Renal cortex interstitium (tissue), 15 donors: ENCODE measurements around the gene DHDDS. TPM values are rescaled to one million over a fixed set of nuclear protein-coding genes. Genes with fewer than 3 reads are reported as not detected.
A peak's percentile ranks its signal among the peaks of the same experiment; 100 is the strongest.
"Not testable (repeated sequence)": the region's sequence is repeated elsewhere in the genome, so short reads cannot be mapped to it uniquely, and the experiment has no call there.

ENCODE experiments used
- DNase-seq, 11 donors: peaks; one replicate each; pipeline ENCODE4 v3.0.0-alpha.2; 2013; ENCODE audit warnings: low read depth in 9 of 11, low spot score in 4 of 11; ENCODE audit errors: extremely low read depth in 1 of 11
- long read RNA-seq, 16 experiments: transcript quantifications; one replicate each; lab custom pipeline, GENCODE V29; 2026
- polyA plus RNA-seq, 3 donors: library from polyadenylated mRNA; unstranded; fragments of 120-200 nt; gene quantifications; one replicate each; pipeline ENCODE4 v1.2.1, GENCODE V29; 2013; ENCODE audit not compliant: insufficient read length in 3 of 3

DHDDS gene, protein sequence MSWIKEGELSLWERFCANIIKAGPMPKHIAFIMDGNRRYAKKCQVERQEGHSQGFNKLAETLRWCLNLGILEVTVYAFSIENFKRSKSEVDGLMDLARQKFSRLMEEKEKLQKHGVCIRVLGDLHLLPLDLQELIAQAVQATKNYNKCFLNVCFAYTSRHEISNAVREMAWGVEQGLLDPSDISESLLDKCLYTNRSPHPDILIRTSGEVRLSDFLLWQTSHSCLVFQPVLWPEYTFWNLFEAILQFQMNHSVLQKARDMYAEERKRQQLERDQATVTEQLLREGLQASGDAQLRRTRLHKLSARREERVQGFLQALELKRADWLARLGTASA
- polyA plus RNA-seq: 10 to 100 TPM; 32.5 to 45.8 (median 34.2) TPM
- long read RNA-seq, donor 1, partial matches to known transcripts: 0 of 3 reads
- long read RNA-seq, donor 1, other reads (novel, unspliced or antisense): 0 of 3 reads
- long read RNA-seq, donor 2, partial matches to known transcripts: 0 of 2 reads
- long read RNA-seq, donor 2, other reads (novel, unspliced or antisense): 0 of 2 reads
- long read RNA-seq, donor 3, transcript DHDDS-201 (9 exons, 1,403 nt): major isoform, 7 of 12 reads
- long read RNA-seq, donor 3, partial matches to known transcripts: 0 of 12 reads
- long read RNA-seq, donor 3, other reads (novel, unspliced or antisense): 0 of 12 reads
- long read RNA-seq, donor 4, partial matches to known transcripts: 0 of 5 reads
- long read RNA-seq, donor 4, other reads (novel, unspliced or antisense): 0 of 5 reads
- long read RNA-seq, donor 5: 0 reads
- long read RNA-seq, donor 6, partial matches to known transcripts: 0 of 2 reads
- long read RNA-seq, donor 6, other reads (novel, unspliced or antisense): 0 of 2 reads
- long read RNA-seq, donor 7, partial matches to known transcripts: 0 of 2 reads
- long read RNA-seq, donor 7, other reads (novel, unspliced or antisense): 0 of 2 reads
- long read RNA-seq, donor 8, transcript DHDDS-201 (9 exons, 1,403 nt): major isoform, 5 of 28 reads
- long read RNA-seq, donor 8, partial matches to known transcripts: 20 of 28 reads
- long read RNA-seq, donor 8, other reads (novel, unspliced or antisense): 0 of 28 reads
- long read RNA-seq, donor 9, partial matches to known transcripts: 0 of 4 reads
- long read RNA-seq, donor 9, other reads (novel, unspliced or antisense): 0 of 4 reads
- long read RNA-seq, donor 10, partial matches to known transcripts: 0 of 5 reads
- long read RNA-seq, donor 10, other reads (novel, unspliced or antisense): 0 of 5 reads
- long read RNA-seq, donor 11, partial matches to known transcripts: 0 of 2 reads
- long read RNA-seq, donor 11, other reads (novel, unspliced or antisense): 0 of 2 reads
- long read RNA-seq, donor 12, partial matches to known transcripts: 0 of 1 reads
- long read RNA-seq, donor 12, other reads (novel, unspliced or antisense): 0 of 1 reads
- long read RNA-seq, donor 13, partial matches to known transcripts: 0 of 4 reads
- long read RNA-seq, donor 13, other reads (novel, unspliced or antisense): 0 of 4 reads
- long read RNA-seq, donor 14, partial matches to known transcripts: 0 of 3 reads
- long read RNA-seq, donor 14, other reads (novel, unspliced or antisense): 0 of 3 reads
- long read RNA-seq, donor 15, partial matches to known transcripts: 0 of 2 reads
- long read RNA-seq, donor 15, other reads (novel, unspliced or antisense): 0 of 2 reads
- long read RNA-seq, donor 16, partial matches to known transcripts: 0 of 5 reads
- long read RNA-seq, donor 16, other reads (novel, unspliced or antisense): 0 of 5 reads

DNA sequence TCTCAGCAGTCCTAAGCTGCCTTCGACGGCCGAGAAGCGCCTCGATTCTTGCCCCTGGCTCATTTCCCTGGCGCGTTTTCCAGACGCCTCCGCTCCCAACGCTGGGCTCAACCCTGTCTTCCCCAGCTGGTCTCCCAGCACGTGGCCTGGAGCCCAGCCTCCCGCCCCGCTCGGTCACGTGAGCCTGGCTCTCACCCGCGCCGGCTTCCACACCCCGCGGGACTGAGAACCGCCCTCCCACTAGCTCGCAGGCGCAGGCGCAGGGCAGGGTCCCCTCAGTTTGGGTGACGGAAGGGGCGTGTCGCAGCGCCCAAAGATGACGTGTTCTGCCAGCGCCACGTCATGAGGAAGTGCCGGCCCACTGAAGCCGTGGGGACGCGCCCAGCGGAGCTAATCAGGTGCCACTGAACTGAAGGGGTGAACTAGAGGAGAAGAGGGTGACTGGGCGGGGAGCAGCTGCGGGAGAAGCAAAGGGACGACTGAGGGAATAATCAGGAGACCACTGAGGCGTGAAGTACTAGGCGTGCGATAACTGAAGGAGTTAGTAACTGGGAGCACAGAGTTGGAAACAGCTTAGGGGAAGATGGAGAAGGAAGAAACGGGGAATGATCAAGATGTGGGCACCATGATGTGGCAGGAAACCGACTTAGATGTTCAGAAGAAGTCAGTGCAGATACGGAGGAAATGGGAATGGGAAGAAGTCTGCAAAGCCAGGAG lies at the start of gene DHDDS:
Gene DHDDS, plus strand, starts transcription at position 343 of the 717 bp plus-strand sequence. CDS start 625 bp downstream, outside the sequence.
- DNase-seq: peak; percentile 92 to 97 (median 96)

DNA sequence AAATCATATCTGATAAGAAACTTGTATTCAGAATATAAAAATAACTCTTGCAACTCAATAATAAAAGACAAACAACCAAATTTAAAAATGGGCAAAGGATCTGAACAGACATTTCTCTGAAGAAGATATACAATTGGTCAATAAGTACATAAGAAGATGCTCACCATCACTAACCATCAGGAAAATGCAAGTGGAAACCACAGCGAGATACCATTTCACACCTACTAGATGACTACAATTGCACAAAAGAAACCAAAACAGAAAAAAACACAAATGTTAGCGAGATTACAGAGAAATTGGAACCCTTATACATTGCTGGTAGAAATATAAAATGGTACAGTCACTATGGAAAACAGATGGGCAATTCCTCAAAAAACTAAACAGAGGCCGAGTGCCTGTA lies 48.0 kb upstream of the DHDDS start:
- no peak for DNase-seq

DNA sequence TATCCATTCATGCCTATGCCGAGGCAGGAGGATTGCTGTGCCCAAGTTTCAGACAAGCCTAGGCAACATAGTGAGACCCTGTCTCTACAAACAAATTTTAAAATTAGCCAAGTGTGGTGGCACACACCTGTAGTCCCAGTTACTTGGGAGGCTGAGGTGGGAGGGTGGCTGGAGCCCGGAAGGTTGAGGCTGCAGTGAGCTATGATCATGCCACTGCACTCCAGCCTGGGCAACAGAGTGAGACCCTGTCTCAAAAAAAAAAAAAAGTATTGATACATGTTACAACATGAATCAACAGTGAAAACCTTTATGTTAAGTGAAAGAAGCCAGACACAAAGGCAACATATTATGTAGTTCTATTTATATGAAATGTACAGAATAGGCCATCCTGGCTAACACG lies 47.1 kb upstream of the DHDDS start:
- not testable (repeated sequence) for DNase-seq

DNA sequence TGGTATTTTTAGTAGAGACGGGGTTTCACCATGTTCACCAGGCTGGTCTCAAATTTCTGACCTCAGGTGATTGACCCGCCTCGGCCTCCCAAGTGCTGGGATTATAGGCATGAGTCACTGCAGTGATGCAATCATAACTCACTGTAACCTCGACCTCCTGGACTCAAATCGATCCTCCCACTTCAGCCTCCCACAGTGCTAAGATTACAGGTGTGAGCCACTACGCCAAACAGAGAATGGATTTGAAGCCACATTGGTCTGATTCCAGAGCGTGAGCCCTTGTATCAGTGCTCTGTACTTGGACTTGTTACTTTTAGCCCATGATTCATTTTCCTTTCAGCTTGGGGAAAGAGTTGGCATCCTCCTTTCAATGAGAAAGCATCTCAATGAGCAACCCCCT lies 44.7 kb upstream of the DHDDS start:
- DNase-seq: no peak

DNA sequence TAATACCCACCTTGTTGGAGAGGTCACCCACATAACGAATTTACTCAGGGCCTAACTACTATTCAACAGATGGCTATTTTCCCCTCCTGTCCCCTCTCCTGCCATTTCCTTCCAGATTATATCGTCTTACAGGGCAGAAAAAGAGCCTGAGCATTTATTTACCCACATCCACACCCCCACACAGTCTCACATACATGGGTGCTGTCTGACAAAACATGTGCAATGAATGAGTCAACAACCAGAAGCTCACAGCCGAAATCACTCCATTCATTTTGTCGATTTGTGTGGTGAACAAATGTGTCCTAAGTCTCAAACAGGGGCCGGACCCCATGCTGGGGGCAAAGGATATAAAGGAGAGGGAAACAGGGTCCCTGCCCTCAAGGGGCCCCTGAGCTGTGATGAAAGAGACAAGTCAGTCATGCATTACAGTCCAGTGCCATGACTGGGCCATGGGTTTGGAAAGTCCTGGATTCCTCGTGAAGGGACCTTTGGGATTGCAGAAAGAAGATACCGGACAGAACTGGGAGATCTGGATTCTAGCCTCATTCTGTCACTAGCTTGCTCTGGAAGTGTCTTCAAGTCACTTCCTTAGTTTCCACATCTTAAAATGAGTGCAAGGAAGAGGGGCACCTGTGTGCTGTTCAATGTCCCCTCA lies 43.2 kb upstream of the DHDDS start:
- DNase-seq: no peak

DNA sequence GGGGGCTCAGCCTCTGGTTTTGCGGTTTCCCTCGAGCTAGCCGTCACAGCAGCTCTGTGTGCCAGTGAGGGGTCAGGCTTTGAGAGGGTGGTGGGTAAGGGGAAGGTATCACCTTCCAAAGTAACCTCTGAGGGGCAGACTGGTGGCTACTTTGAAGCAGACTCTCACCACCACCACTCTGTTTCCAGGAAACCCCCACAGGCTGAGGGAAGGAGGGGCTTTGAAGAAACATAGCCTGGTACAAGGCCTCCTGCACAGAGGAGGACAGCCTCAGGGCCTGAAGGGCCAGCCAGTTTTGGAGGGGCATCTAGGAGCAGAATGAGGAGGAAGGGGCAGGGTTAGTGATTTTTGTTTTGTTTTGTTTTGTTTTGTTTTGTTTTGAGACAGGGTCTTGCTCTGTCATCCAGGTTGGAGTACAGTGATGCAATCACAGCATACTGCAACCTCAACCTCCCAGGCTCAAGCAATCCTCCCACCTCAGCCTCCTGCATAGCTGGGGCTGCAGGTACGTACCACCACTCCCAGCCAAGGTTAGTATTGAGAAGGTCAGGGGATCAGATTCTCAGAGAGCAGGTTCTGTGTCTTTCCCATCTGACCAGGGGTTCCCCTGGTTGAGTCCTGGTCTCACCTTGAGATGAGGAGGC lies 42.4 kb upstream of the DHDDS start:
- DNase-seq: no peak

DNA sequence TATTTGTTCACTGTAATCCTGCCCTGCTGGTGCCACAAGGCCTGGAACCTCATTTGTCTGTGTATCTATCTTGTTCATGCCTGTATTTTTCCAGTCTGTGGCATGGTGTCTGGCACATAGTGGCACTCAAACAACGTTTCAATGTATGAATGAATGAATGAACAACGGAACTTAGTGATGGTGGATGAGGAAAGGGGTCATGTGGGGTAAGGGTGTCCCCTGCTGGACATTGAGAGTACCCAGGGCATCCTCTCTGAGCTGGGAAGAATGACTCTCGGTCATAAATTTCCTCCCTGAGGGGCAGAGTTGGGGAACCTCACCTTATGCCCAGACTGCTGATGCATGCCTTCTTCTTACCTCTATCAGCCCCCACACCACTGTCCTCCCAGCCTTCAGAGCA lies 40.7 kb upstream of the DHDDS start:
- no peak for DNase-seq

DNA sequence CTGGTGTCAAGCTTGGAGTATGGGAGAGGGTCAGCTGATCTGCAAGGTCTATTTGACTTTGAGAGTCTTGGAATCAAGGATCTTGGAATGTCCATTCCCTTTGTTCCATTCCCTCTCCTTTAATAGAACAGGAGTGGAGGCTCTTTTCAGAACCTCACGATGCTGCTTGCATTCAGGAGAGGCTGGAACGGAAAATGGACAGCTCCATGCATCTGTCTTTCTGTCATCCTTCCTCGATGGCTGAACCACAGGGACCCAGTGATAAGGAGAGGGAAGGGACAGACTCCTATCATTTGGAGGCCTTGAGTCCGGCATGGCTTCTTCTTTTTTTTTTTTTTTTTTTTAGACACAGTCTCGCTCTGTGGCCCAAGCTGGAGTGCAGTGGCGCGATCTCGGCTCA lies 36.4 kb upstream of the DHDDS start:
- no peak for DNase-seq

DNA sequence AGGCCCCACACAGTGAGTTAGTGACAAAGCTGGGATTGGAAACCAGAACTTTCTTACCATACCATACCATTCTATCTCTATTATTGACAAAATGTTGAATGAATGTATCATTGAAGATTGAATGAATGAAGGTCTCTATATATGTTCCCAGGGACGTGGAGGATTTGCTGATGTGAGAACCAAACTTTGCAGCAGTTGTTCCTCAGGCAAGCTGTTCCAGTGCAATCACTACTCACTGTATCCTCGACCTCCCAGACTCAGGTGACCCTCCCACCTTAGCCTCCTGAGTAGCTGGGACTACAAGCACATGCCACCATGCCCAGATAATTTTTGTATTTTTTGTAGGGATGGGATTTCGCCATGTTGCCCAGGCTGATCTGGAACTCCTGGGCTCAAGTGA lies 33.1 kb upstream of the DHDDS start:
- no peak for DNase-seq

DNA sequence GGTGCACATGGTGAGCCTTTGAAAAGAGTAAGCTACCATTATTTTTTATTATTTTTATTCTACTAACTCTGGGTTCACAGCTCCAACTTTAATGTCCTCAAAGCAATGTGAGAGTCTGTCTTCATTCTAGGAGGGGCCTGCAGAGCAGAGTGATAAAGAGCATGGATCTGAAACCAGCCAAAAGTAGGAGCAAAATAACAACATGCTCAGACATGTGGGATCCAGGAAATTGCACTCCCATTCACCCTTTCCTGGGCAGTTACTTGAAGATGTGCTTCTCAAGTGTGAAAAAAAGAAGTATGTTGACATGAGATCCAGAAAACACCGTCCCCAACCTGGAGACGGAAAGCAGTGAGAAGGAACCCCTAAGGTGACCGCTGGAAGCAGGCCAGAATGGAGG lies 30.2 kb upstream of the DHDDS start:
- no peak for DNase-seq

DNA sequence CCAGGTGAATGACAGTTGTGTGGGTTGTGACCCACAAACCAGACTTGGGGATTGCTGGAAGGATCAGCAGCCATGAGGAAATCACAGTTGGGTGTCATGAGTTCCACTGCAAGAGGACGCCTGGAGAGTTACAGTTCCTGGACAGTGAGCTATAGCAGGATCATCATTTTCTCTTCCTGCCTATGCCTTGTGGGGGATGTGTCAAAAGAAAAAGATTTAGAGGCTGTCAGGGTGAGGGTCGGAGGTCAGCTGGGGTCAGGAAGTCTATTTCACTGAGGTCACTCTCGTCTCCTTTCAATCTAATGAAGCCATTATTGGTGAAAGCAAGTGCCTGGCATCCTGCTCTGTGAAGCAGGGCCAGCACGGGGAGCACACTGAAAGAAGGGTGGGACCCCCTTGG lies 28.5 kb upstream of the DHDDS start:
- DNase-seq: no peak

DNA sequence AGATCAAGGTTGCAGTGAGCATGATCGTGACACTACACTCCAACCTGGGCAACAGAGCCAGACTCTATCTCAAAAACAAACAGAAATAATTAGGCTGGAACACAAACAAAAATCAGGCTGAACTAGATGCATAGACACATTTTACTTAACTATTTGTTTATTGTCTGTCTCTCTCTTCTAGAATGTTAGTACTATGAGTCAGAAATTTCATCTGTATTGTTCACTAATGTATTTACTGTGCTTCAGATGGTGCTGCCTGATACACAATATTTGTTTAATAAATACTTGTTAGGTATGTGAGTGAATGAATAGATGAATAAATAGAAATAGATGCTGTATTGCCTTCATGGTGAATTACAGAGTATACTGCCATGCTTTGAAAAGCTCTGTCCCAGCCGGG lies 27.5 kb upstream of the DHDDS start:
- no peak for DNase-seq

DNA sequence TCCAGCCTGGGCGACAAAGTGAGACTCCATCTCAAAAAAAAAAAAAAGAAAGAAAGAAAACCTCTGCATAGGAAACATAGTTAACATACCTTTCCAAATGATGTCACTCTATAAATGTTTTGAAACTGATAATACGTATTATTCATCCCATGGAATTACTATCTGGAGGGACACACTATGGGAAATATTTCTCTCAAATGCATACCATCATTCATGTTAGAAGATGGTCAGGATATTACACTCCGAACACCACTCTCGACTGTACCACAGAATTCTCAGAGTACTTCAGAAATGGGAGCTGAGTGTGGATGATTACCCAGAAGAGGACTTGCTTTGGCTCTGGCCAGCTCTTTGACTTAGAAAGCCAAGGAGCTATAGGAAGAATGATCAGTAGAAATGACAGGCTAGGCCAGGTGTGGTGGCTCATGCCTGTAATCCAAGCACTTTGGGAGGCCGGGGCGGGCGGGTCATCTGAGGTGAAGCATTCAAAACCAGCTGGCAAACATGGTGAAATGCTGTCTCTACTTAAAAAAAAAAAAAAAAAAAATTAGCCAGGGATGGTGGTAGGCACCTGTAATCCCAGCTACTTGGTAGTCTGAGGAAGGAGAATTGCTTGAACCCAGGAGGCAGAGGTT lies 26.7 kb upstream of the DHDDS start:
- DNase-seq: no peak

DNA sequence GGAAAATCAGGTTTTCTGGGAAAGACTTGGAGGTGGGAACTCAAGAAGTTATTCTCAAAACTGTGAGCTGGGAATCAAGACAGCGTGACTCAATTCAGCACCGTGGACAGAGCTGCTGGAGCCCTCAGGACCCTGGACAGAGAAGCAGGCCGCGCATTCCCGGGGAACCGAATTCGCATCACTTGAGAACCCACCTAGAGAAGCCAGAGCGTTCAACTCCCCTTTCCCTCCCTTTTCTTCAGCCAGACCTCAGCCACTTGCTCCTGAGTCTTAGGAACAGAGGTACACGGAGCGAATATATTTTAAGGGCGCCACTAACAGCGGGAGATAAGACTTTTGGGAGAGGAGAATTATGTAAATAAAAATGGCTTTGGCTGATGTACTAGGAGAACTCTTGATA lies 23.5 kb upstream of the DHDDS start:
- DNase-seq: peak; percentile 66 to 87 (median 80)

DNA sequence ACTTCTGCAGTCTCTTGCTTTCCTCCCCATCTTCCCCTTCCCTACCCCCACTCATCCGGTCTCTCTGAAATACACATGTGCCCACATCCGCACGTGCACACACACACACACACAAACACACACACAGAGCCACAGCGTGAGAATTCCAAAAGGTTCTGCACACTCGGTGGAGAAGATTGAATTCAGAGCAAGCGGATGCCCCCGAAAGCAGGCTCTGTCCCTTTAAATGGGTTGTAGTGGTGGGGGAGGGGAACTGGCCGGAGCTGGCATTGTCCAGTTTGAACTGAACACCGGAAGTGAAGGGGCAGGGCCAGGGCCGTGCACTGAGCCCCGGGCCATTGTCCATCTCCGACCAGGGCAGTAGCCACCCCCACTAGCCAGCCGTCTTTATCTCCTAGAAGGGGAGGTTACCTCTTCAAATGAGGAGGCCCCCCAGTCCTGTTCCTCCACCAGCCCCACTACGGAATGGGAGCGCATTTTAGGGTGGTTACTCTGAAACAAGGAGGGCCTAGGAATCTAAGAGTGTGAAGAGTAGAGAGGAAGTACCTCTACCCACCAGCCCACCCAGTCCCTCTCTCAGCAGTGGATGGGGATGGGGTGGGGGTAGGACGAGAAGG lies 22.8 kb upstream of the DHDDS start:
- no peak for DNase-seq
